GM23338 (cell line): ENCODE results near the gene ASB3.

ENCODE experiments used
- CREB1 ChIP-seq: fragments of 250-450 bp; sonication (Bioruptor Pico); IDR thresholded peaks from 2 replicates; pipeline ENCODE4 v1.5.0; 2020; ENCODE audit warnings: low read depth, mild to moderate bottlenecking, moderate library complexity
- EZH2 ChIP-seq: fragments of 200-600 bp; sonication (generic); IDR thresholded peaks from one replicate; pipeline ENCODE4 v1.8.0; 2017; ENCODE audit warnings: antibody characterized with exemption, mild to moderate bottlenecking, low read depth; ENCODE audit not compliant: unreplicated experiment
- EZH2phosphoT487 ChIP-seq: fragments of 200-600 bp; sonication (generic); IDR thresholded peaks from one replicate; pipeline ENCODE4 v1.8.1; 2018; ENCODE audit warnings: antibody characterized with exemption; ENCODE audit not compliant: unreplicated experiment
- JUNB ChIP-seq: IDR thresholded peaks from one replicate; pipeline ENCODE4 v1.6.1; 2016; ENCODE audit warnings: antibody characterized with exemption; ENCODE audit not compliant: unreplicated experiment
- NANOG ChIP-seq: IDR thresholded peaks from 2 replicates; pipeline ENCODE4 v1.6.1; 2016; ENCODE audit warnings: antibody characterized with exemption, borderline replicate concordance
- POLR2AphosphoS5 ChIP-seq: IDR thresholded peaks from 2 replicates; pipeline ENCODE4 v1.6.1; 2016; ENCODE audit warnings: antibody characterized with exemption, low read depth
- ZNF331 ChIP-seq: fragments of 250-450 bp; sonication (Bioruptor Pico); IDR thresholded peaks from 2 replicates; pipeline ENCODE4 v1.5.0; 2020; ENCODE audit warnings: low read depth, mild to moderate bottlenecking, moderate library complexity
- TF ChIP-seq, protein P1 (sequence below): IDR thresholded peaks from one replicate; pipeline ENCODE4 v1.6.1; 2018; ENCODE audit warnings: antibody characterized with exemption; ENCODE audit not compliant: unreplicated experiment
- TF ChIP-seq, protein P2 (sequence below), 2 experiments: fragments of 200-600 bp in 1 of 2; sonication (generic) in 1 of 2; conservative IDR thresholded peaks; 2 replicates each; pipeline versions ENCODE4 v1.5.1 to v1.6.1; 2016 to 2017; ENCODE audit warnings: antibody characterized with exemption in 2 of 2, low read depth in 2 of 2, mild to moderate bottlenecking in 2 of 2, moderate library complexity in 1 of 2
- TF ChIP-seq, protein P3 (sequence below): IDR thresholded peaks from 2 replicates; pipeline ENCODE4 v1.6.1; 2016; ENCODE audit warnings: antibody characterized with exemption

DNA sequence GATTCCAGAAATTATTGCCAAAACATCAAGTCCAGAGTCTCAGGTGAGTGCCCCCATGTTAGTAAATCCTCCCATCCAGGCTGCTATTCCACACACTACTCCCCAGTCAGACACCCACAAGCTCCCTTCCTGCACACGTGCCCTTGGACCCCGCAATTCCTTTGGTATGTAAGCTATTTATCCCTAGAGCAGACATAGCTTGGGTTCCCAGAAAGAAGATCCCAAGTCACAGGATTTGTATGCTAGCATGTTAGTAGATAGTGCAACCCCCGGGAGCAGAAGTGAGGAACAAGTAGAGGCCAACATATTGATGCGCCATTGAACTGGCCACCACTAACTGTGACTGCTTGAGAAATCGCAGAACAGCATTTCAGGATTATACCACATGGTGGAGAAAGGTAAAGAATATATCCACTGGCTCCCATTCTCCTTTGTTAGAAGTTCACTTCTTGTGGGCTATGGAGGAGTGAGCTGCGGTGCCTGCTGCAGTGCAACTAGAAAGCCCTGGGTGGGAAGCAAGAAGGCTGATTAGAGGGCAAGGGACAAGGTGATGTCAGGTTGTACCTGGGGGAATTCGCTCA lies 156.6 kb downstream of the ASB3 start:
- TF ChIP-seq, protein P1, sequence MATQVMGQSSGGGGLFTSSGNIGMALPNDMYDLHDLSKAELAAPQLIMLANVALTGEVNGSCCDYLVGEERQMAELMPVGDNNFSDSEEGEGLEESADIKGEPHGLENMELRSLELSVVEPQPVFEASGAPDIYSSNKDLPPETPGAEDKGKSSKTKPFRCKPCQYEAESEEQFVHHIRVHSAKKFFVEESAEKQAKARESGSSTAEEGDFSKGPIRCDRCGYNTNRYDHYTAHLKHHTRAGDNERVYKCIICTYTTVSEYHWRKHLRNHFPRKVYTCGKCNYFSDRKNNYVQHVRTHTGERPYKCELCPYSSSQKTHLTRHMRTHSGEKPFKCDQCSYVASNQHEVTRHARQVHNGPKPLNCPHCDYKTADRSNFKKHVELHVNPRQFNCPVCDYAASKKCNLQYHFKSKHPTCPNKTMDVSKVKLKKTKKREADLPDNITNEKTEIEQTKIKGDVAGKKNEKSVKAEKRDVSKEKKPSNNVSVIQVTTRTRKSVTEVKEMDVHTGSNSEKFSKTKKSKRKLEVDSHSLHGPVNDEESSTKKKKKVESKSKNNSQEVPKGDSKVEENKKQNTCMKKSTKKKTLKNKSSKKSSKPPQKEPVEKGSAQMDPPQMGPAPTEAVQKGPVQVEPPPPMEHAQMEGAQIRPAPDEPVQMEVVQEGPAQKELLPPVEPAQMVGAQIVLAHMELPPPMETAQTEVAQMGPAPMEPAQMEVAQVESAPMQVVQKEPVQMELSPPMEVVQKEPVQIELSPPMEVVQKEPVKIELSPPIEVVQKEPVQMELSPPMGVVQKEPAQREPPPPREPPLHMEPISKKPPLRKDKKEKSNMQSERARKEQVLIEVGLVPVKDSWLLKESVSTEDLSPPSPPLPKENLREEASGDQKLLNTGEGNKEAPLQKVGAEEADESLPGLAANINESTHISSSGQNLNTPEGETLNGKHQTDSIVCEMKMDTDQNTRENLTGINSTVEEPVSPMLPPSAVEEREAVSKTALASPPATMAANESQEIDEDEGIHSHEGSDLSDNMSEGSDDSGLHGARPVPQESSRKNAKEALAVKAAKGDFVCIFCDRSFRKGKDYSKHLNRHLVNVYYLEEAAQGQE, result no peak
- TF ChIP-seq, protein P2, sequence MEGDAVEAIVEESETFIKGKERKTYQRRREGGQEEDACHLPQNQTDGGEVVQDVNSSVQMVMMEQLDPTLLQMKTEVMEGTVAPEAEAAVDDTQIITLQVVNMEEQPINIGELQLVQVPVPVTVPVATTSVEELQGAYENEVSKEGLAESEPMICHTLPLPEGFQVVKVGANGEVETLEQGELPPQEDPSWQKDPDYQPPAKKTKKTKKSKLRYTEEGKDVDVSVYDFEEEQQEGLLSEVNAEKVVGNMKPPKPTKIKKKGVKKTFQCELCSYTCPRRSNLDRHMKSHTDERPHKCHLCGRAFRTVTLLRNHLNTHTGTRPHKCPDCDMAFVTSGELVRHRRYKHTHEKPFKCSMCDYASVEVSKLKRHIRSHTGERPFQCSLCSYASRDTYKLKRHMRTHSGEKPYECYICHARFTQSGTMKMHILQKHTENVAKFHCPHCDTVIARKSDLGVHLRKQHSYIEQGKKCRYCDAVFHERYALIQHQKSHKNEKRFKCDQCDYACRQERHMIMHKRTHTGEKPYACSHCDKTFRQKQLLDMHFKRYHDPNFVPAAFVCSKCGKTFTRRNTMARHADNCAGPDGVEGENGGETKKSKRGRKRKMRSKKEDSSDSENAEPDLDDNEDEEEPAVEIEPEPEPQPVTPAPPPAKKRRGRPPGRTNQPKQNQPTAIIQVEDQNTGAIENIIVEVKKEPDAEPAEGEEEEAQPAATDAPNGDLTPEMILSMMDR (conservative IDR thresholded peaks at IDR 0.05; ENCODE audit: low read depth in 2 of 2), result no peak
- no peak for TF ChIP-seq EZH2
- no peak for TF ChIP-seq EZH2phosphoT487
- no peak for TF ChIP-seq CREB1
- no peak for TF ChIP-seq POLR2AphosphoS5
- TF ChIP-seq, protein P3, sequence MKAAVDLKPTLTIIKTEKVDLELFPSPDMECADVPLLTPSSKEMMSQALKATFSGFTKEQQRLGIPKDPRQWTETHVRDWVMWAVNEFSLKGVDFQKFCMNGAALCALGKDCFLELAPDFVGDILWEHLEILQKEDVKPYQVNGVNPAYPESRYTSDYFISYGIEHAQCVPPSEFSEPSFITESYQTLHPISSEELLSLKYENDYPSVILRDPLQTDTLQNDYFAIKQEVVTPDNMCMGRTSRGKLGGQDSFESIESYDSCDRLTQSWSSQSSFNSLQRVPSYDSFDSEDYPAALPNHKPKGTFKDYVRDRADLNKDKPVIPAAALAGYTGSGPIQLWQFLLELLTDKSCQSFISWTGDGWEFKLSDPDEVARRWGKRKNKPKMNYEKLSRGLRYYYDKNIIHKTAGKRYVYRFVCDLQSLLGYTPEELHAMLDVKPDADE, result no peak
- no peak for TF ChIP-seq JUNB
- no peak for TF ChIP-seq ZNF331
- no peak for TF ChIP-seq NANOG
